ENCODE data around the gene TGFB3. TPM values are rescaled to one million over a fixed set of nuclear protein-coding genes. Genes with fewer than 3 reads are reported as not detected.

The TGFB3 gene
- total RNA-seq, 2 experiments from 2014 or later = 8.4 to 11.8 TPM

- no peaks in the 10 kb centered on the region for H3K27me3 ChIP-seq (ENCODE audit: control insufficient read depth in 1 of 2, insufficient read depth in 2 of 2, low read length in 2 of 2)
- no peaks in the 10 kb centered on the region for H3K4me1 ChIP-seq (ENCODE audit: insufficient read depth, low read length)
- DNase-seq = no peak
- H3K36me3 Mint-ChIP-seq (ENCODE audit: low read depth) = peaks cover 78% of the 10 kb centered on the region
- peaks cover 2% of the 10 kb centered on the region for H3K9me3 Mint-ChIP-seq
- no peak overlapping the region for H3K27ac Mint-ChIP-seq
- H3K27ac ChIP-seq (ENCODE audit: low read depth in 1 of 2, low read length in 2 of 2) = no peak overlapping the region
- CTCF ChIA-PET = no interaction called here
- H3K9me3 ChIP-seq (ENCODE audit: control insufficient read depth in 1 of 2, insufficient read depth in 1 of 2, low read length in 2 of 2) = peaks cover 0 to 18% of the 10 kb centered on the region in 2 experiments
- peaks cover 17% of the 10 kb centered on the region for H3K36me3 ChIP-seq (ENCODE audit: insufficient read depth, low read length)
- intact Hi-C loops (cut with DNase I, micrococcal nuclease) = no loop called here
- H3K4me1 Mint-ChIP-seq (ENCODE audit: low read depth) = no peaks in the 10 kb centered on the region
- no peaks in the 10 kb centered on the region for H3K27me3 Mint-ChIP-seq
- no peak for ATAC-seq (ENCODE audit: poor library complexity)
- POLR2A ChIA-PET = no interaction called here
- TF ChIP-seq CTCF (IDR thresholded peaks at IDR 0.05) = no peak
- no peak overlapping the region for H3K4me3 ChIP-seq (ENCODE audit: low read length)
- no peak overlapping the region for H3K4me3 Mint-ChIP-seq
Observed at GRCh38 chr14:76007852-76008251, 26.1 kb upstream of the TGFB3 start.

GRCh38 chr14:76007379-76007778 is 25.6 kb upstream of the TGFB3 start:
- ChIA-PET CTCF (no interaction called here), POLR2A (no interaction called here)
- DNase-seq = no peak
- Histone ChIP-seq H3K9me3 (ENCODE audit: control insufficient read depth in 1 of 2, insufficient read depth in 1 of 2, low read length in 2 of 2) (peaks cover 0 to 18% of the 10 kb centered on the region in 2 experiments), H3K4me1 (ENCODE audit: insufficient read depth, low read length) (no peaks in the 10 kb centered on the region), H3K27me3 (ENCODE audit: control insufficient read depth in 1 of 2, insufficient read depth in 2 of 2, low read length in 2 of 2) (no peaks in the 10 kb centered on the region), H3K27ac (ENCODE audit: low read depth in 1 of 2, low read length in 2 of 2) (no peak overlapping the region), H3K36me3 (ENCODE audit: insufficient read depth, low read length) (peaks cover 17% of the 10 kb centered on the region), H3K4me3 (ENCODE audit: low read length) (no peak overlapping the region)
- Mint-ChIP-seq H3K27me3 (no peaks in the 10 kb centered on the region), H3K4me3 (no peak overlapping the region), H3K27ac (no peak overlapping the region), H3K36me3 (ENCODE audit: low read depth) (peaks cover 78% of the 10 kb centered on the region), H3K4me1 (ENCODE audit: low read depth) (no peaks in the 10 kb centered on the region), H3K9me3 (peaks cover 5% of the 10 kb centered on the region)
- intact Hi-C loops (cut with DNase I, micrococcal nuclease) = no loop called here
- TF ChIP-seq CTCF (IDR thresholded peaks at IDR 0.05) = no peak
- no peak for ATAC-seq (ENCODE audit: poor library complexity)

GRCh38 chr14:76006253-76006652 is 24.5 kb upstream of the TGFB3 start:
- no peak for TF ChIP-seq CTCF (IDR thresholded peaks at IDR 0.05)
- ChIA-PET CTCF (interaction anchor here (0.7 to 1.0 kb wide), 2 partner anchors 9 to 117 kb away, joined by 3 read pairs; no protein-coding TSS in a partner anchor), POLR2A (no interaction called here)
- Histone ChIP-seq H3K27me3 (ENCODE audit: control insufficient read depth in 1 of 2, insufficient read depth in 2 of 2, low read length in 2 of 2) (no peaks in the 10 kb centered on the region), H3K9me3 (ENCODE audit: control insufficient read depth in 1 of 2, insufficient read depth in 1 of 2, low read length in 2 of 2) (peaks cover 0 to 18% of the 10 kb centered on the region in 2 experiments), H3K4me3 (ENCODE audit: low read length) (no peak overlapping the region), H3K36me3 (ENCODE audit: insufficient read depth, low read length) (peaks cover 20% of the 10 kb centered on the region), H3K27ac (ENCODE audit: low read depth in 1 of 2, low read length in 2 of 2) (no peak overlapping the region), H3K4me1 (ENCODE audit: insufficient read depth, low read length) (no peaks in the 10 kb centered on the region)
- no peaks in the 10 kb centered on the region for H3K4me1 Mint-ChIP-seq (ENCODE audit: low read depth)
- no peak for DNase-seq
- ATAC-seq (ENCODE audit: poor library complexity) = no peak
- intact Hi-C loops (cut with DNase I, micrococcal nuclease) = no loop called here
- H3K27me3 Mint-ChIP-seq = no peaks in the 10 kb centered on the region
- H3K36me3 Mint-ChIP-seq (ENCODE audit: low read depth) = peaks cover 77% of the 10 kb centered on the region
- H3K4me3 Mint-ChIP-seq = no peak overlapping the region
- peaks cover 8% of the 10 kb centered on the region for H3K9me3 Mint-ChIP-seq
- no peak overlapping the region for H3K27ac Mint-ChIP-seq
